Activated CD8-positive, alpha-beta T cell treated with anti-CD3 and anti-CD28 coated beads for 36 hours (primary cell): ENCODE results near the gene RNF144A. TPM values are rescaled to one million over a fixed set of nuclear protein-coding genes. Genes with fewer than 3 reads are reported as not detected.

Experiments
- ATAC-seq: fragments of 200-7000 bp; cut with Tn5 transposase; one replicate; pipeline ENCODE4 v1.10.0; 2021; ENCODE audit warnings: mild to moderate bottlenecking, moderate library complexity
- CTCF ChIA-PET: fragments of 350-600 bp; sonication (Branson Sonifier 250); formaldehyde crosslinking; loops from one replicate; lab custom pipeline; 2021; ENCODE audit warnings: antibody characterized with exemption; lab: Charles Lee
- POLR2A ChIA-PET: fragments of 350-600 bp; sonication (Branson Sonifier 250); formaldehyde crosslinking; loops from one replicate; lab custom pipeline; 2021; ENCODE audit warnings: antibody characterized with exemption; lab: Charles Lee
- DNase-seq: peaks from one replicate; pipeline ENCODE4 v3.0.0-alpha.2; 2020
- H3K27ac Mint-ChIP-seq: one replicate; pipeline ENCODE4 v1.8.0; 2021; ENCODE audit warnings: mild to moderate bottlenecking, mixed read lengths
- H3K27me3 Mint-ChIP-seq: one replicate; pipeline ENCODE4 v1.8.0; 2021; ENCODE audit warnings: mixed read lengths
- H3K36me3 Mint-ChIP-seq: one replicate; pipeline ENCODE4 v1.8.0; 2021; ENCODE audit warnings: low read depth, mixed read lengths
- H3K4me1 Mint-ChIP-seq: one replicate; pipeline ENCODE4 v1.8.0; 2021; ENCODE audit warnings: low read depth, mixed read lengths
- H3K4me3 Mint-ChIP-seq: one replicate; pipeline ENCODE4 v1.8.0; 2021; ENCODE audit warnings: mild to moderate bottlenecking, moderate library complexity, mixed read lengths
- H3K9me3 Mint-ChIP-seq: one replicate; pipeline ENCODE4 v1.8.0; 2021; ENCODE audit warnings: mixed read lengths
- CTCF ChIP-seq: fragments of 200-600 bp; IDR thresholded peaks from one replicate; pipeline ENCODE4 v1.8.0; 2022; ENCODE audit warnings: antibody characterized with exemption, mild to moderate bottlenecking
- intact Hi-C: fragments of 100-400 bp; cut with micrococcal nuclease; formaldehyde crosslinking; loops from one replicate; pipeline ENCODE4 v1.10.0; 2022
- total RNA-seq, 2 experiments: library from RNA; stranded (reverse); gene quantifications; one replicate each; pipeline ENCODE4 v1.2.3, GENCODE V29; 2021

RNF144A gene
- total RNA-seq, 2 experiments from 2014 or later: 32.6 to 36.5 TPM

- no peaks in the 10 kb centered on the region for H3K9me3 Mint-ChIP-seq
- no peak for DNase-seq
- H3K4me1 Mint-ChIP-seq: no peaks in the 10 kb centered on the region
- no peak for TF ChIP-seq CTCF
- ChIA-PET CTCF (interaction anchor here (0.6 to 3.0 kb wide), 3 partner anchors 14 to 132 kb away, joined by 3 to 18 read pairs (median 6); no protein-coding TSS in a partner anchor), POLR2A (no interaction called here)
- H3K27me3 Mint-ChIP-seq: no peaks in the 10 kb centered on the region
- H3K27ac Mint-ChIP-seq: no peak overlapping the region
- no peak for ATAC-seq
- H3K4me3 Mint-ChIP-seq: no peak overlapping the region
- intact Hi-C loops: no loop called here
- peaks cover 30% of the 10 kb centered on the region for H3K36me3 Mint-ChIP-seq
Observed at GRCh38 chr2:7028846-7029245, 111.6 kb downstream of the RNF144A start.

DNA sequence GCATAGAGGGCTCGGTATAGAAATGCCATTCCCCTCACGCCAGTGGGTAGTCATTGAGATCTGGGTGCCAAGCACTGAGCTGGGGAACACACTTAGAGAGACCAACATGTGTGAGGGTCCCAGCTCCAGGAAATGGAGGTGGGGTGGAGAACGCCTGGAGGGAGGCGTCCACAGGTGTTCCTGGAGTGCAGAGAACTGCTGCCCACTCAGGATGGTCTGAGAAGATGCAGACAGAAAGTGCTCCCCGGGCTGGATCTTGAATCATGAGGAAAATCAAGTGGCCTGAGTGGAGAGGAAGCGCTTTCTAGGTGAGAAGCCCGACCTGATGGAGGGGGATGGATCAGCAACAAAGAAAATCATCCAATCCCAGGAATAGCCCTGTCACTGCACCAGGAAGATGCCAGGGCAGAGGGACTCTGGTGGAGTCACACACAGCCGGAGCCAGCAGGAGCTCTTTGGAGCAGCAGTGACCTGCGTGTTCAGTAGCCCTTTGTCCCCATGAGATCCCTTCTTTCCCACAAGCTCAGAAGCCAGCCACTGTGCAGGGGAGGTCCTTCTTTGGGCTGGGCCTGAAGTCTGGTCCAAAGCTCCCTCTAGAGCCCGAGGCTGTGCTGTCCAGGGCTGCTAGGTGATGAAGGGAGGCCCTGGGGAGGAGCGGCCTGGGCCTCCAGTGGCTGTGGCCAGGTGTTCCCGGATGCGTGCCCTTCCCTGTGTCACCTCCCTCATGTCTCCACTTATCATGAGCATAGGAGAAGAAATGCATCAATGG is 112.3 kb downstream of the RNF144A start:
- H3K4me3 Mint-ChIP-seq: no peak overlapping the region
- peaks cover 27% of the 10 kb centered on the region for H3K36me3 Mint-ChIP-seq
- H3K27me3 Mint-ChIP-seq: no peaks in the 10 kb centered on the region
- peak overlapping the region; percentile 30 for H3K27ac Mint-ChIP-seq
- ChIA-PET CTCF (interaction anchor here (1.4 to 3.0 kb wide), 3 partner anchors 12 to 15 kb away, joined by 6 to 18 read pairs (median 6); no protein-coding TSS in a partner anchor), POLR2A (no interaction called here)
- TF ChIP-seq CTCF: no peak
- intact Hi-C loops: no loop called here
- no peaks in the 10 kb centered on the region for H3K4me1 Mint-ChIP-seq
- ATAC-seq (no peak), DNase-seq (no peak)
- H3K9me3 Mint-ChIP-seq: no peaks in the 10 kb centered on the region

DNA sequence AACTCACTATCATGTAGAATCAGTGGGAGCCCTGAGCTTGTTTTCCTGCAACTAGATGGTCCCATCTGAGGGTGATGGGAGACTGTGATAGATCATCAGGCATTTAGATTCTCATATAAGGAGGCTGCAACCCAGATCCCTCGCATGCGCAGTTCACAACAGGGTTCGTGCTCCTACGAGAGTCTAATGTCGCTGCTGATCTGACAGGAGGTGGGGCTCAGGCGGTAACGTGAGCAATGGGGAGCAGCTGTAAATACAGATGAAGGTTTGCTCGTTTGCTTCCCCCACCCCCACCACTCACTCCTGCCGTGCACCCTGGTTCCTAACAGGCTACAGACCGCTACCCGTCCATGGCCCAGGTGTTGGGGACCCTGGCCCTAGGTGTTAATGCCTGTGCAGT is 113.6 kb downstream of the RNF144A start:
- TF ChIP-seq CTCF: no peak
- ChIA-PET POLR2A (no interaction called here), CTCF (interaction anchor here (1.0 to 1.8 kb wide), 3 partner anchors 16 to 134 kb away, joined by 3 to 6 read pairs (median 4); no protein-coding TSS in a partner anchor)
- ATAC-seq (no peak), DNase-seq (no peak)
- Mint-ChIP-seq H3K4me1 (no peaks in the 10 kb centered on the region), H3K27ac (no peak overlapping the region), H3K9me3 (no peaks in the 10 kb centered on the region), H3K27me3 (no peaks in the 10 kb centered on the region), H3K4me3 (no peak overlapping the region), H3K36me3 (peaks cover 28% of the 10 kb centered on the region)
- intact Hi-C loops: no loop called here

GRCh38 chr2:7031547-7032245 is 114.5 kb downstream of the RNF144A start:
- H3K9me3 Mint-ChIP-seq: no peaks in the 10 kb centered on the region
- CTCF ChIA-PET: interaction anchor here (1.0 to 1.6 kb wide), 3 partner anchors 13 to 135 kb away, joined by 3 to 7 read pairs (median 4); no protein-coding TSS in a partner anchor
- TF ChIP-seq CTCF: no peak
- H3K36me3 Mint-ChIP-seq: peaks cover 29% of the 10 kb centered on the region
- intact Hi-C loops: no loop called here
- no peaks in the 10 kb centered on the region for H3K4me1 Mint-ChIP-seq
- no peak overlapping the region for H3K4me3 Mint-ChIP-seq
- H3K27ac Mint-ChIP-seq: no peak overlapping the region
- POLR2A ChIA-PET: interaction anchor here (0.8 kb wide), 1 partner anchor 70 kb away, joined by 3 read pairs; no protein-coding TSS in a partner anchor
- ATAC-seq (peak; percentile 45), DNase-seq (peak; percentile 13)
- no peaks in the 10 kb centered on the region for H3K27me3 Mint-ChIP-seq
